ENCODE data around the gene ZNF585A. TPM values are rescaled to one million over a fixed set of nuclear protein-coding genes. Genes with fewer than 3 reads are reported as not detected.
"Not testable (repeated sequence)": the region's sequence is repeated elsewhere in the genome, so short reads cannot be mapped to it uniquely, and the experiment has no call there.

ZNF585A gene
- total and polyA plus RNA-seq, 2 donors from 2014 or later = 10.2 to 25.8 TPM

DNA sequence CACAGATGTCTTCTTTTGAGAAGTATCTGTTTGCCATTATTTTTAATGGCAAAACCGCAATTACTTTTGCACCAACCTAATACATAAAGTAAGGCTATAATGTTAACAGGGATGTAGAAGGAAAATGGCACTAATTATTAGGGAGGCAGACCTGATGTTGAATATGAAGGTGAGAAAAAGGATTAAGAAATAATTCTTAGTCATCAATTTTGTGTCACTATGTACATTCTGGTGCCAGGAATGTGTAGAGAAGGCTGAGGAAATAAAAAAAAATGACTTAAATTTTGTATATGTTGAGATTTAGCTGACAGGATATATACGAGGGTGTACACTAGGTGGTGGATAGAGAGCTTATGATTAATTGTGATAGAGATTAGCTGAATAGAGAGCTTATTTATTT is 25.3 kb upstream of the ZNF585A start:
- Histone ChIP-seq H3K9me3 (ENCODE audit: control insufficient read depth in 2 of 3, insufficient read depth in 1 of 3, low read length in 3 of 3) (no peaks in the 10 kb centered on the region), H3K4me3 (ENCODE audit: low read length in 3 of 3) (no peak overlapping the region), H3K4me1 (ENCODE audit: control insufficient read depth in 2 of 3, insufficient read depth in 2 of 3, low read depth in 1 of 3, low read length in 3 of 3) (no peaks in the 10 kb centered on the region), H3K9ac (ENCODE audit: low read length in 3 of 3) (no peak overlapping the region), H3K27ac (ENCODE audit: low read depth in 2 of 2, low read length in 2 of 2) (no peak overlapping the region), H3K27me3 (ENCODE audit: control insufficient read depth, insufficient read depth, low read length) (no peaks in the 10 kb centered on the region), H3K36me3 (ENCODE audit: control insufficient read depth in 2 of 3, insufficient read depth in 3 of 3, low read length in 3 of 3) (peaks cover 2 to 3% (median 3%) of the 10 kb centered on the region in 3 donors)
- FAIRE-seq (no peak), DNase-seq (no peak)
- TF ChIP-seq, protein P1, sequence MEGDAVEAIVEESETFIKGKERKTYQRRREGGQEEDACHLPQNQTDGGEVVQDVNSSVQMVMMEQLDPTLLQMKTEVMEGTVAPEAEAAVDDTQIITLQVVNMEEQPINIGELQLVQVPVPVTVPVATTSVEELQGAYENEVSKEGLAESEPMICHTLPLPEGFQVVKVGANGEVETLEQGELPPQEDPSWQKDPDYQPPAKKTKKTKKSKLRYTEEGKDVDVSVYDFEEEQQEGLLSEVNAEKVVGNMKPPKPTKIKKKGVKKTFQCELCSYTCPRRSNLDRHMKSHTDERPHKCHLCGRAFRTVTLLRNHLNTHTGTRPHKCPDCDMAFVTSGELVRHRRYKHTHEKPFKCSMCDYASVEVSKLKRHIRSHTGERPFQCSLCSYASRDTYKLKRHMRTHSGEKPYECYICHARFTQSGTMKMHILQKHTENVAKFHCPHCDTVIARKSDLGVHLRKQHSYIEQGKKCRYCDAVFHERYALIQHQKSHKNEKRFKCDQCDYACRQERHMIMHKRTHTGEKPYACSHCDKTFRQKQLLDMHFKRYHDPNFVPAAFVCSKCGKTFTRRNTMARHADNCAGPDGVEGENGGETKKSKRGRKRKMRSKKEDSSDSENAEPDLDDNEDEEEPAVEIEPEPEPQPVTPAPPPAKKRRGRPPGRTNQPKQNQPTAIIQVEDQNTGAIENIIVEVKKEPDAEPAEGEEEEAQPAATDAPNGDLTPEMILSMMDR (IDR thresholded peaks at IDR 0.05; ENCODE audit: borderline replicate concordance, extremely low read depth, insufficient read depth) = no peak
- intact Hi-C loops (cut with DNase I) = no loop called here

DNA sequence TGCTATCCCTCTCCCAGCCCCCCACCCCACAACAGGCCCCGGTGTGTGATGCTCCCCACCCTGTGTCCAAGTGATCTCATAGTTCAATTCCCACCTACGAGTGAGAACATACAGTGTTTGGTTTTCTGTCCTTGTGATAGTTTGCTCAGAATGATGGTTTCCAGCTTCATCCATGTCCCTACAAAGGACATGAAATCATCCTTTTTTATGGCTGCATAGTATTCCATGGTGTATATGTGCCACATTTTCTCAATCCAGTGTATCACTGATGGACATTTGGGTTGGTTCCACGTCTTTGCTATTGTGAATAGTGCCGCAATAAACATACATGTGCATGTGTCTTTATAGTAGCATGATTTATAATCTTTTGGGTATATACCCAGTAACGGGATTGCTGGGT is 24.6 kb upstream of the ZNF585A start:
- H3K36me3 ChIP-seq (ENCODE audit: control insufficient read depth in 2 of 3, insufficient read depth in 3 of 3, low read length in 3 of 3); intact Hi-C loops (cut with DNase I); H3K4me3 ChIP-seq (ENCODE audit: low read length in 3 of 3); H3K4me1 ChIP-seq (ENCODE audit: control insufficient read depth in 2 of 3, insufficient read depth in 2 of 3, low read depth in 1 of 3, low read length in 3 of 3); H3K9ac ChIP-seq (ENCODE audit: low read length in 3 of 3); H3K27ac ChIP-seq (ENCODE audit: low read depth in 2 of 2, low read length in 2 of 2); H3K27me3 ChIP-seq (ENCODE audit: control insufficient read depth, insufficient read depth, low read length); DNase-seq; FAIRE-seq; H3K9me3 ChIP-seq (ENCODE audit: control insufficient read depth in 2 of 3, insufficient read depth in 1 of 3, low read length in 3 of 3): not testable (repeated sequence)

DNA sequence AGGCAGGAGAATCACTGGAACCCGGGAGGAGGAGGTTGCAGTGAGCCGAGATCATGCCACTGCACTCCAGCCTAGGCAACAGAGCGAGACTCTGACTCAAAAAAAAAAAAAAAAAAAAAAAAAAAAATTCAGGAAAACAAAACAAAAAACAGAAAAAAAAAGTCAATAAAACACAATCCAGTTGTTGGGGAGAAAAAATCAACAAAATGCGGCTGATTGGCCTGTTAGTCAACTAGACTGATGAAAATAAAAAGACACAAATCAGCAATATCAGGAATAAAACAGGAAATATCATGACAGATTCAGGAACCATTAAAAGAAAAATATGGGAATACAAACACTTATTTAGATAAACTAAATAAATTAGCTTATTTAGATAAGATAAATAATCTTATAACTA is 22.8 kb upstream of the ZNF585A start:
- H3K27ac ChIP-seq (ENCODE audit: low read depth in 2 of 2, low read length in 2 of 2); DNase-seq; H3K4me3 ChIP-seq (ENCODE audit: low read length in 3 of 3); H3K9ac ChIP-seq (ENCODE audit: low read length in 3 of 3); H3K4me1 ChIP-seq (ENCODE audit: control insufficient read depth in 2 of 3, insufficient read depth in 2 of 3, low read depth in 1 of 3, low read length in 3 of 3); intact Hi-C loops (cut with DNase I); H3K9me3 ChIP-seq (ENCODE audit: control insufficient read depth in 2 of 3, insufficient read depth in 1 of 3, low read length in 3 of 3); FAIRE-seq; H3K27me3 ChIP-seq (ENCODE audit: control insufficient read depth, insufficient read depth, low read length): not testable (repeated sequence)
- H3K36me3 ChIP-seq (ENCODE audit: control insufficient read depth in 2 of 3, insufficient read depth in 3 of 3, low read length in 3 of 3) = peaks cover 3 to 13% (median 6%) of the 10 kb centered on the region in 3 donors

DNA sequence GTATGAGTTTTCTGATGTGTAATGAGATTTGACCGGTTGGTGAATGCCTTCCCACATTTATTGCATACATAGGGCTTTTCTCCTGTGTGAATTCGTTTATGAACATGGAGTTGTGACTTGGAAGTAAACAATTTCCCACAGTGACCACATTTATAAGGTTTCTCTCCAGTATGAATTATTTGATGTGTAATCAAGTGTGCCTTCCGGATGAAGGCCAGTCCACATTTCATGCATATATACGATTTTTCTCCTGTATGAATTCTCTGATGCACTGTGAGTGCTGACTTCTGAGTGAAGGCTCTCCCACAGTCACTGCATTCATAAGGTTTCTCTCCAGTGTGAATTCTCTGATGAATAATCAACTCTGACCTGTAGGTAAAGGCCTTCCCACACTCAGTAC is 13.6 kb upstream of the ZNF585A start:
- FAIRE-seq; H3K9ac ChIP-seq (ENCODE audit: low read length in 3 of 3); H3K4me3 ChIP-seq (ENCODE audit: low read length in 3 of 3); H3K27ac ChIP-seq (ENCODE audit: low read depth in 2 of 2, low read length in 2 of 2); H3K27me3 ChIP-seq (ENCODE audit: control insufficient read depth, insufficient read depth, low read length); DNase-seq; intact Hi-C loops (cut with DNase I); H3K4me1 ChIP-seq (ENCODE audit: control insufficient read depth in 2 of 3, insufficient read depth in 2 of 3, low read depth in 1 of 3, low read length in 3 of 3): not testable (repeated sequence)
- H3K9me3 ChIP-seq (ENCODE audit: control insufficient read depth in 2 of 3, insufficient read depth in 1 of 3, low read length in 3 of 3) = peaks cover 8 to 55% (median 19%) of the 10 kb centered on the region in 3 donors
- peaks cover 12 to 40% (median 24%) of the 10 kb centered on the region in 3 donors for H3K36me3 ChIP-seq (ENCODE audit: control insufficient read depth in 2 of 3, insufficient read depth in 3 of 3, low read length in 3 of 3)

DNA sequence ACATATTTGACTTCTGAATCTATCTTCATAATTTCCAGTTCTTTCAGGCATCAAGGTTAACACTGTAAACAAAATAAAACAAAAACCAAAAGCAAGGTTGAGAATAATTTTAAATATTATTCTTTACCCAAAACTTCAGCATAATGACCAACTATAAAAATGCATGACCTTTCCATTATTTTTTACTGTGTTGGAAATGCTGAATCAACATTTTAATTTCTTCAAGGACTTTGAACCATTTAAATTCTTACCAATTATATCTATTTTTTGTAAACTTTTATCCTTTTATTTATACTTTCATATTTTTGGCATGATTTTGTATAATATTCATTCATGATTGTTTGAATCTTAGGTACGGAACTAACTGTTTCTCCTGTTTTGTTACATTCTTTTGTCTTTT is 6.9 kb downstream of the ZNF585A start:
- FAIRE-seq (no peak), DNase-seq (no peak)
- Histone ChIP-seq H3K36me3 (ENCODE audit: control insufficient read depth in 2 of 3, insufficient read depth in 3 of 3, low read length in 3 of 3) (peaks cover 8 to 21% (median 8%) of the 10 kb centered on the region in 3 donors), H3K9me3 (ENCODE audit: control insufficient read depth in 2 of 3, insufficient read depth in 1 of 3, low read length in 3 of 3) (peaks cover 0 to 17% (median 0%) of the 10 kb centered on the region in 3 donors), H3K4me1 (ENCODE audit: control insufficient read depth in 2 of 3, insufficient read depth in 2 of 3, low read depth in 1 of 3, low read length in 3 of 3) (no peaks in the 10 kb centered on the region), H3K4me3 (ENCODE audit: low read length in 3 of 3) (no peak overlapping the region), H3K27me3 (ENCODE audit: control insufficient read depth, insufficient read depth, low read length) (no peaks in the 10 kb centered on the region), H3K9ac (ENCODE audit: low read length in 3 of 3) (no peak overlapping the region), H3K27ac (ENCODE audit: low read depth in 2 of 2, low read length in 2 of 2) (no peak overlapping the region)
- intact Hi-C loops (cut with DNase I) = no loop called here
- TF ChIP-seq, protein P1 (IDR thresholded peaks at IDR 0.05; ENCODE audit: borderline replicate concordance, extremely low read depth, insufficient read depth) = no peak

Measured in kidney (tissue), 14 donors.